BE2C (cell line): ENCODE data around the gene UBP1.
"Not testable (repeated sequence)": the region's sequence is repeated elsewhere in the genome, so short reads cannot be mapped to it uniquely, and the experiment has no call there.

Source experiments
- DNase-seq: peaks from one replicate; pipeline ENCODE4 v3.0.0-alpha.2; 2020
- H3K27me3 ChIP-seq: fragments of 250-450 bp; sonication (Bioruptor Pico); 2 replicates; pipeline ENCODE4 v1.5.1; 2020; ENCODE audit warnings: mild to moderate bottlenecking
- H3K36me3 ChIP-seq: fragments of 250-450 bp; sonication (Bioruptor Pico); 2 replicates; pipeline ENCODE4 v1.5.1; 2020; ENCODE audit warnings: mild to moderate bottlenecking
- H3K4me1 ChIP-seq: fragments of 250-450 bp; sonication (Bioruptor Pico); 2 replicates; pipeline ENCODE4 v1.5.1; 2020
- H3K4me3 ChIP-seq: 2 replicates; pipeline ENCODE4 v1.5.1; 2011; ENCODE audit warnings: low read depth, low read length
- H3K9me3 ChIP-seq: fragments of 250-450 bp; sonication (Bioruptor Pico); 2 replicates; pipeline ENCODE4 v1.5.1; 2020
- CTCF ChIP-seq: IDR thresholded peaks from 2 replicates; pipeline ENCODE4 v1.5.1; 2012; ENCODE audit warnings: mild to moderate bottlenecking, low read depth, low read length

Gene UBP1

GRCh38 chr3:33467786-33468185, 27.6 kb upstream of the UBP1 start:
- Histone ChIP-seq H3K9me3 (no peaks in the 10 kb centered on the region), H3K4me1 (no peaks in the 10 kb centered on the region), H3K27me3 (no peaks in the 10 kb centered on the region), H3K36me3 (no peaks in the 10 kb centered on the region), H3K4me3 (no peak overlapping the region)
- no peak for TF ChIP-seq CTCF
- no peak for DNase-seq

- no peak for DNase-seq
- no peaks in the 10 kb centered on the region for H3K9me3 ChIP-seq
- H3K36me3 ChIP-seq: no peaks in the 10 kb centered on the region
- no peaks in the 10 kb centered on the region for H3K4me1 ChIP-seq
- TF ChIP-seq CTCF: no peak
- H3K27me3 ChIP-seq: no peaks in the 10 kb centered on the region
- no peak overlapping the region for H3K4me3 ChIP-seq
These were observed 20.9 kb upstream of the UBP1 start for GRCh38 chr3:33461097-33461496.

DNA sequence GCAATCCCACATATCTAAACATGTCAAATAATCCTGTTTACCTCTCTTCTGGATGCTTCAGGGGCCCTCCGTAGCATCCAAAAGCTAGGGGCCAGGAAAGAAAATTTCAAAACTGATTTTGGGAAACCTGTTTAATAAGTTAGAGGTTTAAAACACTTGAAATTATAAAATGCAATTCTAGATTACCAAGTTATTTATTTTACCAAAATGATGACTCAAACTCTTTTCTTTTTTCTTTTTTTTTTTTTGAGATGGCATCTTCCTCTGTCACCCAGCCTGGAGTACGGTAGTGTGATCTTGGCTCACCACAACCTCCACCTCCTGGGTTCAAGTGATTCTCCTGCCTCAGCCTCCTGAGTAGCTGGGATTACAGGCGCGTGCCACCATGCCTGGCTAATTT, 19.4 kb upstream of the UBP1 start:
- not testable (repeated sequence) for H3K4me1 ChIP-seq, H3K36me3 ChIP-seq, H3K27me3 ChIP-seq, H3K9me3 ChIP-seq, DNase-seq, H3K4me3 ChIP-seq

GRCh38 chr3:33458446-33458845, 18.2 kb upstream of the UBP1 start:
- Histone ChIP-seq H3K9me3 (no peaks in the 10 kb centered on the region), H3K36me3 (no peaks in the 10 kb centered on the region), H3K4me3 (no peak overlapping the region), H3K4me1 (no peaks in the 10 kb centered on the region), H3K27me3 (no peaks in the 10 kb centered on the region)
- no peak for DNase-seq
- no peak for TF ChIP-seq CTCF

GRCh38 chr3:33456756-33457155, 16.6 kb upstream of the UBP1 start:
- H3K36me3 ChIP-seq: no peaks in the 10 kb centered on the region
- no peaks in the 10 kb centered on the region for H3K27me3 ChIP-seq
- H3K4me1 ChIP-seq: no peaks in the 10 kb centered on the region
- no peak for DNase-seq
- TF ChIP-seq CTCF: no peak
- H3K4me3 ChIP-seq: no peak overlapping the region
- H3K9me3 ChIP-seq: no peaks in the 10 kb centered on the region

- Histone ChIP-seq H3K36me3 (no peaks in the 10 kb centered on the region), H3K27me3 (no peaks in the 10 kb centered on the region), H3K9me3 (no peaks in the 10 kb centered on the region), H3K4me3 (no peak overlapping the region), H3K4me1 (no peaks in the 10 kb centered on the region)
- no peak for TF ChIP-seq CTCF
- DNase-seq: no peak
These were observed 13.1 kb upstream of the UBP1 start for GRCh38 chr3:33453331-33453761.

DNA sequence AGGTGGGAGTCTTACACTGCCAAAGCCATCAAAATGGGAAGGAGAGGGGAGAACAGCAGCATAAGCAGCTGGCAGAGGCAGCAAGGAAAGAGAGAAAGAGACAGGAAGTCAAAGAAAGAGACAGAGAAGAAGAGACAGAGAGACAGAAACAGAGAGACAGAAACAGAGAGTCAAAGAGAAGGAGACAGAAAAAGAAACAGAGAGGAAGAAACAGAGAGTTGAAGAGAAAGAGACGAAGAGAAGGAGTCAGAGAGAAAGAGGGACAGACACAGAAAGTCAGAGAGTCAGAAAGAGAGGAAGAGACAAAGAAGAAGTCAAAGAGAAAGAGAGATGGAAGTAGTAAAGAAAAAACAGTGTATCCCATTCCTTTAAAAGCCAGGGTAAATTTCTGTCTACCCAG, 11.8 kb upstream of the UBP1 start:
- H3K27me3 ChIP-seq, H3K36me3 ChIP-seq, DNase-seq, H3K4me3 ChIP-seq, H3K9me3 ChIP-seq, H3K4me1 ChIP-seq: not testable (repeated sequence)
